Measurements from ENCODE around the gene ATRIP. TPM values are rescaled to one million over a fixed set of nuclear protein-coding genes. Genes with fewer than 3 reads are reported as not detected.

ATRIP gene
- total and polyA plus RNA-seq, 5 donors = 3.5 to 5.2 (median 4.1) TPM

GRCh38 chr3:48417529-48418108, 28.9 kb upstream of the ATRIP start:
- DNase-seq = peak in 2 of 3 donors; percentile 40 to 50
- no peak overlapping the region for H3K27ac ChIP-seq (ENCODE audit: low read length)
- H3K27me3 ChIP-seq (ENCODE audit: control insufficient read depth, insufficient read depth) = no peaks in the 10 kb centered on the region
- no peaks in the 10 kb centered on the region for H3K9me3 ChIP-seq (ENCODE audit: control insufficient read depth, low read length)
- no peaks in the 10 kb centered on the region for H3K4me1 ChIP-seq (ENCODE audit: control insufficient read depth, insufficient read depth, low read length)
- WGBS = 93% methylated on average over 14 of the region's 14 CpGs
- no peak overlapping the region for H3K4me3 ChIP-seq (ENCODE audit: low read length)
- intact Hi-C loops (cut with DNase I) = no loop called here
- no peak for ATAC-seq

GRCh38 chr3:48418140-48418539, 28.4 kb upstream of the ATRIP start:
- intact Hi-C loops (cut with DNase I) = no loop called here
- ATAC-seq (no peak), DNase-seq (peak in 2 of 3 donors; percentile 39 to 44)
- H3K4me1 ChIP-seq (ENCODE audit: control insufficient read depth, insufficient read depth, low read length) = no peaks in the 10 kb centered on the region
- WGBS = 91% methylated on average over 17 of the region's 17 CpGs
- H3K27me3 ChIP-seq (ENCODE audit: control insufficient read depth, insufficient read depth) = no peaks in the 10 kb centered on the region
- no peak overlapping the region for H3K27ac ChIP-seq (ENCODE audit: low read length)
- H3K4me3 ChIP-seq (ENCODE audit: low read length) = no peak overlapping the region
- no peaks in the 10 kb centered on the region for H3K9me3 ChIP-seq (ENCODE audit: control insufficient read depth, low read length)

GRCh38 chr3:48418651-48419050, 27.9 kb upstream of the ATRIP start:
- no peaks in the 10 kb centered on the region for H3K4me1 ChIP-seq (ENCODE audit: control insufficient read depth, insufficient read depth, low read length)
- peak in 2 of 3 donors; percentile 14 to 20 for DNase-seq
- H3K4me3 ChIP-seq (ENCODE audit: low read length) = no peak overlapping the region
- intact Hi-C loops (cut with DNase I) = no loop called here
- no peaks in the 10 kb centered on the region for H3K27me3 ChIP-seq (ENCODE audit: control insufficient read depth, insufficient read depth)
- no peak overlapping the region for H3K27ac ChIP-seq (ENCODE audit: low read length)
- no peak for ATAC-seq
- no peaks in the 10 kb centered on the region for H3K9me3 ChIP-seq (ENCODE audit: control insufficient read depth, low read length)
- 90% methylated on average over 9 of the region's 9 CpGs for WGBS

- Histone ChIP-seq H3K4me3 (ENCODE audit: low read length) (no peak overlapping the region), H3K27ac (ENCODE audit: low read length) (no peak overlapping the region), H3K27me3 (ENCODE audit: control insufficient read depth, insufficient read depth) (no peaks in the 10 kb centered on the region), H3K9me3 (ENCODE audit: control insufficient read depth, low read length) (no peaks in the 10 kb centered on the region), H3K4me1 (ENCODE audit: control insufficient read depth, insufficient read depth, low read length) (no peaks in the 10 kb centered on the region)
- intact Hi-C loops (cut with DNase I) = no loop called here
- DNase-seq = peak in 2 of 3 donors; percentile 12 to 35
- 89% methylated on average over 9 of the region's 9 CpGs for WGBS
- no peak for ATAC-seq
These were observed 27.4 kb upstream of the ATRIP start for GRCh38 chr3:48419149-48419548.

- WGBS = 91% methylated on average over 17 of the region's 17 CpGs
These were observed 26.9 kb upstream of the ATRIP start for GRCh38 chr3:48419597-48419996.

GRCh38 chr3:48420561-48420960, 26.0 kb upstream of the ATRIP start:
- WGBS = 90% methylated on average over 14 of the region's 14 CpGs

More at GRCh38 chr3:48419597-48419996, 26.9 kb upstream of the ATRIP start:
- H3K4me1 ChIP-seq (ENCODE audit: control insufficient read depth, insufficient read depth, low read length) = no peaks in the 10 kb centered on the region
- DNase-seq (peak in 2 of 3 donors; percentile 19 to 57), ATAC-seq (no peak)
- no peak overlapping the region for H3K4me3 ChIP-seq (ENCODE audit: low read length)
- intact Hi-C loops (cut with DNase I) = no loop called here
- H3K27me3 ChIP-seq (ENCODE audit: control insufficient read depth, insufficient read depth) = no peaks in the 10 kb centered on the region
- no peaks in the 10 kb centered on the region for H3K9me3 ChIP-seq (ENCODE audit: control insufficient read depth, low read length)
- no peak overlapping the region for H3K27ac ChIP-seq (ENCODE audit: low read length)

GRCh38 chr3:48422272-48422671, 24.3 kb upstream of the ATRIP start:
- no peak for ATAC-seq
- 89% methylated on average over 3 of the region's 3 CpGs for WGBS
- intact Hi-C loops (cut with DNase I) = no loop called here
- peaks cover 10% of the 10 kb centered on the region for H3K4me1 ChIP-seq (ENCODE audit: control insufficient read depth, insufficient read depth, low read length)
- peak in 1 of 3 donors; percentile 33 for DNase-seq
- H3K9me3 ChIP-seq (ENCODE audit: control insufficient read depth, low read length) = no peaks in the 10 kb centered on the region
- no peaks in the 10 kb centered on the region for H3K27me3 ChIP-seq (ENCODE audit: control insufficient read depth, insufficient read depth)
- H3K27ac ChIP-seq (ENCODE audit: low read length) = no peak overlapping the region
- H3K4me3 ChIP-seq (ENCODE audit: low read length) = no peak overlapping the region

More at GRCh38 chr3:48420561-48420960, 26.0 kb upstream of the ATRIP start:
- intact Hi-C loops (cut with DNase I) = no loop called here
- Histone ChIP-seq H3K27ac (ENCODE audit: low read length) (no peak overlapping the region), H3K4me1 (ENCODE audit: control insufficient read depth, insufficient read depth, low read length) (peaks cover 2% of the 10 kb centered on the region), H3K4me3 (ENCODE audit: low read length) (no peak overlapping the region), H3K27me3 (ENCODE audit: control insufficient read depth, insufficient read depth) (no peaks in the 10 kb centered on the region), H3K9me3 (ENCODE audit: control insufficient read depth, low read length) (no peaks in the 10 kb centered on the region)
- DNase-seq (peak in 2 of 3 donors; percentile 31 to 45), ATAC-seq (no peak)

- intact Hi-C loops (cut with DNase I) = no loop called here
- Histone ChIP-seq H3K4me3 (ENCODE audit: low read length) (no peak overlapping the region), H3K27ac (ENCODE audit: low read length) (no peak overlapping the region), H3K9me3 (ENCODE audit: control insufficient read depth, low read length) (no peaks in the 10 kb centered on the region), H3K4me1 (ENCODE audit: control insufficient read depth, insufficient read depth, low read length) (peaks cover 14% of the 10 kb centered on the region), H3K27me3 (ENCODE audit: control insufficient read depth, insufficient read depth) (no peaks in the 10 kb centered on the region)
- ATAC-seq = no peak
- peak in 1 of 3 donors; percentile 26 for DNase-seq
- WGBS = 88% methylated on average over 8 of the region's 8 CpGs
These were observed 23.9 kb upstream of the ATRIP start for GRCh38 chr3:48422681-48423080.

- H3K27ac ChIP-seq (ENCODE audit: low read length) = no peak overlapping the region
- peaks cover 15% of the 10 kb centered on the region for H3K4me1 ChIP-seq (ENCODE audit: control insufficient read depth, insufficient read depth, low read length)
- H3K27me3 ChIP-seq (ENCODE audit: control insufficient read depth, insufficient read depth) = no peaks in the 10 kb centered on the region
- H3K9me3 ChIP-seq (ENCODE audit: control insufficient read depth, low read length) = no peaks in the 10 kb centered on the region
- DNase-seq = peak in 2 of 3 donors; percentile 38 to 53
- no peak overlapping the region for H3K4me3 ChIP-seq (ENCODE audit: low read length)
- no peak for ATAC-seq
- intact Hi-C loops (cut with DNase I) = no loop called here
- 87% methylated on average over 25 of the region's 25 CpGs for WGBS
These were observed 23.2 kb upstream of the ATRIP start for GRCh38 chr3:48423241-48423882.

GRCh38 chr3:48423883-48424695, 22.4 kb upstream of the ATRIP start:
- no peak overlapping the region for H3K4me3 ChIP-seq (ENCODE audit: low read length)
- intact Hi-C loops (cut with DNase I) = no loop called here
- ATAC-seq = no peak
- 83% methylated on average over 27 of the region's 27 CpGs for WGBS
- DNase-seq = peak in 2 of 3 donors; percentile 60 to 74
- no peaks in the 10 kb centered on the region for H3K9me3 ChIP-seq (ENCODE audit: control insufficient read depth, low read length)
- H3K27ac ChIP-seq (ENCODE audit: low read length) = no peak overlapping the region
- no peaks in the 10 kb centered on the region for H3K27me3 ChIP-seq (ENCODE audit: control insufficient read depth, insufficient read depth)
- H3K4me1 ChIP-seq (ENCODE audit: control insufficient read depth, insufficient read depth, low read length) = peaks cover 15% of the 10 kb centered on the region

- peak; percentile 61 to 86 (median 81) for DNase-seq
- Histone ChIP-seq H3K4me1 (ENCODE audit: control insufficient read depth, insufficient read depth, low read length) (peaks cover 15% of the 10 kb centered on the region), H3K27ac (ENCODE audit: low read length) (peak overlapping the region; percentile 93), H3K4me3 (ENCODE audit: low read length) (no peak overlapping the region), H3K9me3 (ENCODE audit: control insufficient read depth, low read length) (no peaks in the 10 kb centered on the region), H3K27me3 (ENCODE audit: control insufficient read depth, insufficient read depth) (no peaks in the 10 kb centered on the region)
- WGBS = 42% methylated on average over 13 of the region's 13 CpGs
- peak; percentile 36 to 38 for ATAC-seq
- intact Hi-C loops (cut with DNase I) = no loop called here
These were observed 21.2 kb upstream of the ATRIP start for GRCh38 chr3:48425281-48425812.
